HCT116 (cell line): ENCODE measurements around the gene FAM162A. TPM values are rescaled to one million over a fixed set of nuclear protein-coding genes. Genes with fewer than 3 reads are reported as not detected.

Experiments used
- ATAC-seq: fragments of 200-7000 bp; cut with Tn5 transposase; 2 replicates; pipeline ENCODE4 v1.9.1; 2020; ENCODE audit warnings: mild to moderate bottlenecking, moderate library complexity
- BruUV-seq: library from RNA; stranded (reverse); fragments of 400-500 nt; replicated peaks from 2 replicates; lab custom pipeline; 2021; lab: Mats Ljungman, UMichigan
- CTCF ChIA-PET: fragments of 300-600 bp; sonication (Branson Sonifier 250); formaldehyde crosslinking; loops from one replicate; lab custom pipeline; 2021; ENCODE audit warnings: antibody characterized with exemption; lab: Charles Lee
- POLR2A ChIA-PET: fragments of 300-600, 350-600 bp; sonication (Branson Sonifier 250); formaldehyde crosslinking; loops from one replicate; lab custom pipeline; 2021; ENCODE audit warnings: antibody characterized with exemption; lab: Charles Lee
- RAD21 ChIA-PET, 2 experiments: fragments of 300-600 bp; sonication (Branson Sonifier 250); formaldehyde crosslinking; loops; one replicate each; lab custom pipeline; 2023; ENCODE audit warnings: low total read pairs in 2 of 2; ENCODE audit not compliant: uncharacterized antibody in 2 of 2, unreplicated experiment in 2 of 2, low non-redundant PET in 1 of 2; lab: Charles Lee
- DNase-seq: peaks from one replicate; pipeline ENCODE4 v3.0.0-alpha.2; 2010; ENCODE audit warnings: low read depth, low spot score
- H2AFZ ChIP-seq: fragments of 200-600 bp; shearing (Covaris generic), sonication (generic); 2 replicates; pipeline ENCODE4 v1.6.1; 2017; ENCODE audit warnings: low read depth, mixed run types, mixed read lengths, antibody characterized with exemption, low read length; ENCODE audit not compliant: poor library complexity, severe bottlenecking
- H3K27ac ChIP-seq: 2 replicates; pipeline ENCODE4 v1.5.1; 2012; ENCODE audit warnings: low read depth, low read length
- H3K27me3 ChIP-seq: fragments of 200-600 bp; sonication (generic); 2 replicates; pipeline ENCODE4 v1.6.1; 2016; ENCODE audit warnings: mixed run types, low read length, mixed read lengths; ENCODE audit not compliant: insufficient read depth
- H3K36me3 ChIP-seq, 2 experiments: fragments of 200-500 bp in 1 of 2; fragments of 200-600 bp in 1 of 2; sonication (Bioruptor generic) in 1 of 2; sonication (generic) in 1 of 2; 2 replicates each; pipeline versions ENCODE4 v1.5.1 to v1.6.1; 2014 to 2016; ENCODE audit warnings: low read length in 2 of 2, inconsistent platforms in 1 of 2, mixed read lengths in 1 of 2, mixed run types in 1 of 2; ENCODE audit not compliant: insufficient read depth in 2 of 2, control insufficient read depth in 1 of 2
- H3K4me1 ChIP-seq, 2 experiments: fragments of 200-600 bp in 1 of 2; sonication (generic) in 1 of 2; 2 replicates each; pipeline versions ENCODE4 v1.5.1 to v1.6.1; 2012 to 2017; ENCODE audit warnings: low read length in 2 of 2, inconsistent platforms in 1 of 2, mild to moderate bottlenecking in 1 of 2, mixed read lengths in 1 of 2, mixed run types in 1 of 2, moderate library complexity in 1 of 2; ENCODE audit not compliant: insufficient read depth in 2 of 2, control insufficient read depth in 1 of 2
- H3K4me2 ChIP-seq: fragments of 200-600 bp; sonication (generic); 2 replicates; pipeline ENCODE4 v1.6.1; 2017; ENCODE audit warnings: mixed run types, low read length, mixed read lengths
- H3K4me3 ChIP-seq, 2 experiments: fragments of 200-600 bp in 1 of 2; sonication (generic) in 1 of 2; replicated peaks in 1 of 2; 2 replicates each; pipeline ENCODE4 v1.5.1; 2011 to 2016; ENCODE audit warnings: low read length in 2 of 2, control low read depth in 1 of 2, low read depth in 1 of 2, mild to moderate bottlenecking in 1 of 2, mixed read lengths in 1 of 2, mixed run types in 1 of 2
- H3K79me2 ChIP-seq: fragments of 200-600 bp; sonication (generic); 2 replicates; pipeline ENCODE4 v1.6.1; 2017; ENCODE audit warnings: mild to moderate bottlenecking, mixed run types, low read length, moderate library complexity, mixed read lengths; ENCODE audit not compliant: insufficient read depth
- H3K9ac ChIP-seq: fragments of 200-600 bp; sonication (generic); 2 replicates; pipeline ENCODE4 v1.6.1; 2016; ENCODE audit warnings: low read length, mixed read lengths
- H3K9me2 ChIP-seq: fragments of 200-600 bp; sonication (generic), shearing (Covaris generic); 2 replicates; pipeline ENCODE4 v1.6.1; 2017; ENCODE audit warnings: mixed run types, mild to moderate bottlenecking, moderate library complexity; ENCODE audit not compliant: insufficient read depth
- H3K9me3 ChIP-seq, 2 experiments: fragments of 200-500 bp in 1 of 2; fragments of 200-600 bp in 1 of 2; sonication (Bioruptor generic) in 1 of 2; sonication (generic) in 1 of 2; 2 replicates each; pipeline ENCODE4 v1.6.1; 2014 to 2017; ENCODE audit warnings: low read length in 2 of 2, mixed read lengths in 2 of 2, inconsistent platforms in 1 of 2, low read depth in 1 of 2, mild to moderate bottlenecking in 1 of 2, mixed run types in 1 of 2, moderate library complexity in 1 of 2; ENCODE audit not compliant: control insufficient read depth in 1 of 2, insufficient read depth in 1 of 2
- H4K20me1 ChIP-seq: fragments of 200-600 bp; sonication (generic), shearing (Covaris generic); 2 replicates; pipeline ENCODE4 v1.6.1; 2017; ENCODE audit warnings: mixed run types, mild to moderate bottlenecking, moderate library complexity; ENCODE audit not compliant: insufficient read depth
- ATF3 ChIP-seq: IDR thresholded peaks from 2 replicates; pipeline ENCODE4 v1.6.1; 2012
- CBX3 ChIP-seq: IDR thresholded peaks from 2 replicates; pipeline ENCODE4 v1.6.1; 2012; ENCODE audit warnings: low read depth
- CEBPB ChIP-seq: IDR thresholded peaks from 2 replicates; pipeline ENCODE4 v1.6.1; 2012; ENCODE audit warnings: low read depth
- EGR1 ChIP-seq: IDR thresholded peaks from 2 replicates; pipeline ENCODE4 v1.6.1; 2012; ENCODE audit warnings: low read depth
- EZH2 ChIP-seq: fragments of 200-600 bp; sonication (generic); IDR thresholded peaks from 2 replicates; pipeline ENCODE4 v1.6.1; 2017; ENCODE audit warnings: antibody characterized with exemption, mixed run types
- EZH2phosphoT487 ChIP-seq: fragments of 200-600 bp; IDR thresholded peaks from 2 replicates; pipeline ENCODE4 v1.6.1; 2018; ENCODE audit warnings: antibody characterized with exemption, borderline replicate concordance
- FOSL1 ChIP-seq: IDR thresholded peaks from 2 replicates; pipeline ENCODE4 v1.6.1; 2012; ENCODE audit warnings: low read depth
- JUND ChIP-seq: IDR thresholded peaks from 2 replicates; pipeline ENCODE4 v1.6.1; 2012
- RAD21 ChIP-seq: IDR thresholded peaks from 2 replicates; pipeline ENCODE4 v1.6.1; 2012; ENCODE audit warnings: low read depth, mild to moderate bottlenecking
- REST ChIP-seq: IDR thresholded peaks from 2 replicates; pipeline ENCODE4 v1.6.1; 2012; ENCODE audit warnings: low read depth
- SP1 ChIP-seq: IDR thresholded peaks from 2 replicates; pipeline ENCODE4 v1.6.1; 2012; ENCODE audit warnings: low read depth
- SRF ChIP-seq: IDR thresholded peaks from 2 replicates; pipeline ENCODE4 v1.6.1; 2012; ENCODE audit warnings: low read depth
- YY1 ChIP-seq: IDR thresholded peaks from 2 replicates; pipeline ENCODE4 v1.6.1; 2011; ENCODE audit warnings: low read length, low read depth, moderate library complexity, mild to moderate bottlenecking; ENCODE audit not compliant: insufficient replicate concordance; ENCODE audit errors: extremely low read depth
- ZBTB33 ChIP-seq: IDR thresholded peaks from 2 replicates; pipeline ENCODE4 v1.6.1; 2011; ENCODE audit warnings: mild to moderate bottlenecking, low read length, moderate library complexity; ENCODE audit not compliant: insufficient replicate concordance; ENCODE audit errors: extremely low read depth
- ZFX ChIP-seq: fragments of 450-650 bp; IDR thresholded peaks from 2 replicates; pipeline ENCODE4 v1.6.1; 2017
- intact Hi-C: fragments of 100-400 bp; cut with micrococcal nuclease; formaldehyde crosslinking; loops from 2 replicates; pipeline ENCODE4 v1.10.0; 2022
- total RNA-seq: library from RNA; stranded (reverse); gene quantifications from one replicate; pipeline ENCODE4 v1.2.1, GENCODE V29; 2021; ENCODE audit not compliant: unreplicated experiment

Gene FAM162A
- total RNA-seq, 1 experiment from 2014 or later = 74.1 TPM

- no TSS peak for BruUV-seq
- ChIA-PET RAD21 (no interaction called here), CTCF (no interaction called here), POLR2A (no interaction called here)
- DNase-seq (no peak), ATAC-seq (no peak)
- H3K9ac ChIP-seq = no peak overlapping the region
- no peaks in the 10 kb centered on the region for H3K9me3 ChIP-seq
- H3K4me2 ChIP-seq = no peak overlapping the region
- H3K4me3 ChIP-seq = no peak overlapping the region
- H2AFZ ChIP-seq = no peak overlapping the region
- no peaks in the 10 kb centered on the region for H3K27me3 ChIP-seq
- H3K79me2 ChIP-seq = peaks cover 23% of the 10 kb centered on the region
- TF ChIP-seq ZBTB33 (no peak), EZH2 (no peak), SRF (no peak), CEBPB (no peak), ATF3 (no peak), FOSL1 (no peak), SP1 (no peak), RAD21 (no peak), ZFX (no peak), YY1 (no peak), CBX3 (no peak), REST (no peak), JUND (no peak), EGR1 (no peak), EZH2phosphoT487 (no peak)
- H3K4me1 ChIP-seq = peaks cover 0 to 3% of the 10 kb centered on the region in 2 experiments; a peak in 1 of 4 replicates
- intact Hi-C loops = loop anchor here (5.0 kb wide), 1 partner anchor 858 kb away; no protein-coding TSS in a partner anchor
- H3K36me3 ChIP-seq = peaks cover 5 to 10% of the 10 kb centered on the region in 2 experiments
- no peaks in the 10 kb centered on the region; the same call in 1 of the 2 replicates for H4K20me1 ChIP-seq
- H3K27ac ChIP-seq = no peak overlapping the region
- no peaks in the 10 kb centered on the region for H3K9me2 ChIP-seq
Measured at GRCh38 chr3:122398920-122399319, 14.9 kb downstream of the FAM162A start.
